ENCODE results near the gene KLHL42. TPM values are rescaled to one million over a fixed set of nuclear protein-coding genes. Genes with fewer than 3 reads are reported as not detected.
"Not testable (repeated sequence)": the region's sequence is repeated elsewhere in the genome, so short reads cannot be mapped to it uniquely, and the experiment has no call there.

The KLHL42 gene
- total RNA-seq, 2 donors from 2014 or later = 30.4 to 53.0 TPM

DNA sequence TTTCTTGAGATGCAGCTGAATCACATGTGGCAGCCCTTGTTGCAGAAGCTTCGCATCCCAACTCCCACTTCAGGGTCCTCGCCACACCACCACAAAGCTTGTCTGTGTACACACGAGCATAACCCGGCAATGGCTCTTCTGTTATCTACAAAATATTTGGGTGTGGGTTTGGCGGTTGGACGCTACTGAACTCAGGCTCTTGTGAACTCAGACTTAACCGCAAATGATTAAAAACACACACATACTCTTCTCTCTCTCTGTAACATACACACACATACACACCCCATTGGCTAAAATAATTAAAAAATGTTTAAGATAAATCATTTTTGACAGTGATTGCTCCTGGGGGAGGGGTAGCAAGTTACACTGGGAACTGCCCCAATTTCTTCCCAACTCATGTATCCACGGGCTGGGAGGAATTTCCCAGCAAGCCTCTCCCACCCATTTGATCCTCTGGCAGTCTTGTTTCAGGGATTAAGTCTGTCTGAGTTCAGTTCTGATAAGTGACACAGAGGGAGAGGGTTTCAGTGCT lies 63.7 kb downstream of the KLHL42 start:
- Mint-ChIP-seq H3K4me1 (peaks cover 15% of the 10 kb centered on the region), H3K4me3 (no peak overlapping the region), H3K27me3 (ENCODE audit: insufficient read depth) (no peaks in the 10 kb centered on the region), H3K27ac (no peak overlapping the region), H3K36me3 (ENCODE audit: low read depth) (no peaks in the 10 kb centered on the region), H3K9me3 (peaks cover 3% of the 10 kb centered on the region)
- H3K27ac ChIP-seq (ENCODE audit: low read depth, low read length) = no peak overlapping the region
- no peak for DNase-seq
- H3K4me3 ChIP-seq (ENCODE audit: low read length) = no peak overlapping the region
- WGBS, 2 experiments (ENCODE audit: insufficient coverage in 1 of 2, insufficient read length in 1 of 2) = 90 to 93% methylated on average over 6 to 8 of the region's 8 CpGs
- TF ChIP-seq, protein P1, sequence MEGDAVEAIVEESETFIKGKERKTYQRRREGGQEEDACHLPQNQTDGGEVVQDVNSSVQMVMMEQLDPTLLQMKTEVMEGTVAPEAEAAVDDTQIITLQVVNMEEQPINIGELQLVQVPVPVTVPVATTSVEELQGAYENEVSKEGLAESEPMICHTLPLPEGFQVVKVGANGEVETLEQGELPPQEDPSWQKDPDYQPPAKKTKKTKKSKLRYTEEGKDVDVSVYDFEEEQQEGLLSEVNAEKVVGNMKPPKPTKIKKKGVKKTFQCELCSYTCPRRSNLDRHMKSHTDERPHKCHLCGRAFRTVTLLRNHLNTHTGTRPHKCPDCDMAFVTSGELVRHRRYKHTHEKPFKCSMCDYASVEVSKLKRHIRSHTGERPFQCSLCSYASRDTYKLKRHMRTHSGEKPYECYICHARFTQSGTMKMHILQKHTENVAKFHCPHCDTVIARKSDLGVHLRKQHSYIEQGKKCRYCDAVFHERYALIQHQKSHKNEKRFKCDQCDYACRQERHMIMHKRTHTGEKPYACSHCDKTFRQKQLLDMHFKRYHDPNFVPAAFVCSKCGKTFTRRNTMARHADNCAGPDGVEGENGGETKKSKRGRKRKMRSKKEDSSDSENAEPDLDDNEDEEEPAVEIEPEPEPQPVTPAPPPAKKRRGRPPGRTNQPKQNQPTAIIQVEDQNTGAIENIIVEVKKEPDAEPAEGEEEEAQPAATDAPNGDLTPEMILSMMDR (conservative IDR thresholded peaks at IDR 0.05) = no peak
- peaks cover 6% of the 10 kb centered on the region for H3K4me1 ChIP-seq (ENCODE audit: control insufficient read depth, insufficient read depth, low read length)
- H3K36me3 ChIP-seq (ENCODE audit: control insufficient read depth, insufficient read depth, low read length) = no peaks in the 10 kb centered on the region
- no peak overlapping the region for H3K9ac ChIP-seq (ENCODE audit: extremely low read depth, low read length, poor library complexity, severe bottlenecking)
- H3K9me3 ChIP-seq (ENCODE audit: control insufficient read depth, low read length) = no peaks in the 10 kb centered on the region
- H3K27me3 ChIP-seq (ENCODE audit: control insufficient read depth, insufficient read depth, low read length, poor library complexity, severe bottlenecking) = no peaks in the 10 kb centered on the region

DNA sequence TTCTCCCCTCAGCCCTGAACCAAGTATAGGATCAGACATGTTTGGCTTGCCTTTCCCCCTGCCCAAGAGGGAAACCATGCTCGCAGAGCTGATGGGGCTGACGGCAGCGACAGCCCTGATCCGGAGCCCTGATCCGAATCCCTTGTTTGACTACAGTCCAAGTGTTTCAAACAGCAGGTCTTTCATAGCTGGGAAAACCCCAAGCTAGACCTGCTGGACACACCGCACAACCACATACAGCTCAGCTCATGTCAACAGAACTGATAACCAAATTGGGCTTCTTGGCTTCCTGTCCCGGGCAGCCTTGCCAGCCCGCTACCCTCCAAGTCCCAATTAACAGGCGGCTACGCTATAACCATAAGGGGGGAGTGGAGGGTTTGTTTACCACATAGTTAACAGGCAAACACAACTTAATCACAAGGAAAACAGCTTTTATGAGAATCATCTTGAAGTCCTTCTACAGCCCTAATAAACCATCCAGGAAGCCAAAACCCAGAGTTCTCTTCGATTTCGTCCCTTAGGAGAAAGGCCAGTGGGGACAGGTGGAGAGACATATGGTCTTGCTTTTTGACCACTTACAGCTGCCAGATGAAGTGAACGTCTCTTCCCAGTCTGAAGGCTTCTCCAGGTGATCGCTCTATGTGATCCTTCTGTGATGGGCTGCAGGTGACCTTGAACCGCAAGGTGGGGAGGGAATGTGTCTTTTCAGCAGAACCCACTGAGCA lies 64.5 kb downstream of the KLHL42 start:
- no peaks in the 10 kb centered on the region for H3K9me3 ChIP-seq (ENCODE audit: control insufficient read depth, low read length)
- H3K9ac ChIP-seq (ENCODE audit: extremely low read depth, low read length, poor library complexity, severe bottlenecking) = no peak overlapping the region
- Mint-ChIP-seq H3K27ac (no peak overlapping the region), H3K4me1 (peaks cover 12% of the 10 kb centered on the region), H3K36me3 (ENCODE audit: low read depth) (no peaks in the 10 kb centered on the region), H3K4me3 (no peak overlapping the region), H3K27me3 (ENCODE audit: insufficient read depth) (no peaks in the 10 kb centered on the region), H3K9me3 (peaks cover 7% of the 10 kb centered on the region)
- H3K27me3 ChIP-seq (ENCODE audit: control insufficient read depth, insufficient read depth, low read length, poor library complexity, severe bottlenecking) = no peaks in the 10 kb centered on the region
- TF ChIP-seq, protein P1 (conservative IDR thresholded peaks at IDR 0.05) = no peak
- peaks cover 6% of the 10 kb centered on the region for H3K4me1 ChIP-seq (ENCODE audit: control insufficient read depth, insufficient read depth, low read length)
- no peak for DNase-seq
- H3K4me3 ChIP-seq (ENCODE audit: low read length) = no peak overlapping the region
- 92 to 100% methylated on average over 5 to 12 of the region's 15 CpGs for WGBS, 2 experiments (ENCODE audit: insufficient coverage in 1 of 2, insufficient read length in 1 of 2)
- H3K27ac ChIP-seq (ENCODE audit: low read depth, low read length) = no peak overlapping the region
- H3K36me3 ChIP-seq (ENCODE audit: control insufficient read depth, insufficient read depth, low read length) = no peaks in the 10 kb centered on the region

DNA sequence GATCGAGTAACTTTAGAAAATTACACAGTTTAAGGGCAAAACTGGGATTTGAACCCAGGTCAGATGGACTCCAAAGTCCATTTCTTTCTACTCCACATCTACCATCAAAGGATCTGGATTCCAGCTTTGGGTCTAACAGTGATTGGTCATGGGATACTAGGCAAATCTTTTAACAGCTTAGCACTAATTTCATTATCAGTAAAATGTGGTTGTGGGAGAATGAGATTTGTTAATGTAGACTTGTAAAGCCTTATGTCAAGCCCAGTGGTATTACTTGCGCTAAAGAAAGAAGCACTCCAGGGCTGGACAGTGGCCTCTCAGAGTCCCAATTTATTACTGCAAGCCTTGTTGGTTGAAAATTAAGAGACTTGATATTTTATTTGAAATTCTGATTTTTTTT lies 65.2 kb downstream of the KLHL42 start:
- Mint-ChIP-seq H3K27me3 (ENCODE audit: insufficient read depth) (no peaks in the 10 kb centered on the region), H3K9me3 (peaks cover 9% of the 10 kb centered on the region), H3K4me3 (no peak overlapping the region), H3K36me3 (ENCODE audit: low read depth) (no peaks in the 10 kb centered on the region), H3K27ac (no peak overlapping the region), H3K4me1 (peaks cover 12% of the 10 kb centered on the region)
- peaks cover 6% of the 10 kb centered on the region for H3K4me1 ChIP-seq (ENCODE audit: control insufficient read depth, insufficient read depth, low read length)
- WGBS, 2 experiments (ENCODE audit: insufficient coverage in 1 of 2, insufficient read length in 1 of 2) = 67 to 99% methylated on average over 1 to 2 of the region's 2 CpGs
- TF ChIP-seq, protein P1 (conservative IDR thresholded peaks at IDR 0.05) = no peak
- no peak overlapping the region for H3K4me3 ChIP-seq (ENCODE audit: low read length)
- H3K9me3 ChIP-seq (ENCODE audit: control insufficient read depth, low read length) = no peaks in the 10 kb centered on the region
- no peaks in the 10 kb centered on the region for H3K36me3 ChIP-seq (ENCODE audit: control insufficient read depth, insufficient read depth, low read length)
- no peak overlapping the region for H3K9ac ChIP-seq (ENCODE audit: extremely low read depth, low read length, poor library complexity, severe bottlenecking)
- no peak overlapping the region for H3K27ac ChIP-seq (ENCODE audit: low read depth, low read length)
- H3K27me3 ChIP-seq (ENCODE audit: control insufficient read depth, insufficient read depth, low read length, poor library complexity, severe bottlenecking) = no peaks in the 10 kb centered on the region
- no peak for DNase-seq

DNA sequence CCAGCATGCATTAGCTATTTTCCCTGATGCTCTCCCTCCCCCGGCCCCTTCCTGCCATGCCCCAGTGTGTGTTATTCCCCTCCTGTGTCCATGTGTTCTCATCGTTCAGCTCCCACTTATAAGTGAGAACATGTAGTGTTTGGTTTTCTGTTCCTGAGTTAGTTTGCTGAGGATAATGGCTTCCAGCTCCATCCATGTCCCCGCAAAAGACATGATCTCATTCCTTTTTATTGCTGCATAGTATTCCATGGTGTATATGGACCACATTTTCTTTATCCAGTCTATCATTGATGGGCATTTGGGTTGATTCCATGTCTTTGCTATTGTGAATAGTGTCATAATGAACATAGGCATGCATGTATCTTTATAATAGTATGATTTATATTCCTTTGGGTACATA lies 65.7 kb downstream of the KLHL42 start:
- not testable (repeated sequence) for H3K4me3 ChIP-seq (ENCODE audit: low read length); H3K36me3 ChIP-seq (ENCODE audit: control insufficient read depth, insufficient read depth, low read length); H3K4me1 ChIP-seq (ENCODE audit: control insufficient read depth, insufficient read depth, low read length); H3K9me3 ChIP-seq (ENCODE audit: control insufficient read depth, low read length); H3K27me3 Mint-ChIP-seq (ENCODE audit: insufficient read depth); H3K36me3 Mint-ChIP-seq (ENCODE audit: low read depth); H3K27ac Mint-ChIP-seq; H3K27ac ChIP-seq (ENCODE audit: low read depth, low read length); H3K4me3 Mint-ChIP-seq; H3K9ac ChIP-seq (ENCODE audit: extremely low read depth, low read length, poor library complexity, severe bottlenecking); DNase-seq; H3K27me3 ChIP-seq (ENCODE audit: control insufficient read depth, insufficient read depth, low read length, poor library complexity, severe bottlenecking); H3K9me3 Mint-ChIP-seq
- peaks cover 12% of the 10 kb centered on the region for H3K4me1 Mint-ChIP-seq
- 60 to 97% methylated on average over 1 to 2 of the region's 3 CpGs for WGBS, 2 experiments (ENCODE audit: insufficient coverage in 1 of 2, insufficient read length in 1 of 2)

DNA sequence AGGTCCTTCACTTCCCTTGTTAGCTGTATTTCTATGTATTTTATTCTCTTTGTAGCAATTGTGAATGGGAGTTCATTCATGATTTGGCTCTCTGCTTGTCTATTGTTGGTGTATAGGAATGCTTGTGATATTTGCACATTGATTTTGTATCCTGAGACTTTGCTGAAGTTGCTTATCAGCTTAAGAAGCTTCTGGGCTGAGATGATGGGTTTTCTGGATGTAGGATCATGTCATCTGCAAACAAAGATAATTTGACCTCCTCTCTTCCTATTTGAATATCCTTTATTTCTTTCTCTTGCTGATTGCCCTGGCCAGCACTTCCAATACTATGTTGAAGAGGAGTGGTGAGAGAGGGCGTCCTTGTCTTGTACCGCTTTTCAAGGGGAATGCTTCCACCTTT lies 67.3 kb downstream of the KLHL42 start:
- H3K36me3 Mint-ChIP-seq (ENCODE audit: low read depth); H3K9ac ChIP-seq (ENCODE audit: extremely low read depth, low read length, poor library complexity, severe bottlenecking); H3K36me3 ChIP-seq (ENCODE audit: control insufficient read depth, insufficient read depth, low read length); H3K27ac ChIP-seq (ENCODE audit: low read depth, low read length); H3K4me3 ChIP-seq (ENCODE audit: low read length); H3K4me3 Mint-ChIP-seq; H3K4me1 ChIP-seq (ENCODE audit: control insufficient read depth, insufficient read depth, low read length); H3K9me3 Mint-ChIP-seq; H3K9me3 ChIP-seq (ENCODE audit: control insufficient read depth, low read length); DNase-seq; H3K27ac Mint-ChIP-seq; H3K27me3 Mint-ChIP-seq (ENCODE audit: insufficient read depth); H3K27me3 ChIP-seq (ENCODE audit: control insufficient read depth, insufficient read depth, low read length, poor library complexity, severe bottlenecking): not testable (repeated sequence)
- 95% methylated on average over 2 of the region's 2 CpGs; no CpG with 5 or more reads in 1 of the 2 experiments for WGBS, 2 experiments (ENCODE audit: insufficient coverage in 1 of 2, insufficient read length in 1 of 2)
- peaks cover 12% of the 10 kb centered on the region for H3K4me1 Mint-ChIP-seq

All from endodermal cell (in vitro differentiated cells).